GM21381 (cell line): Measurements from ENCODE around the gene MAB21L3.

ENCODE experiments used
- ATAC-seq: cut with Tn5 transposase; IDR thresholded peaks from one replicate; pipeline ENCODE4 v1.9.1; 2021; ENCODE audit warnings: mild to moderate bottlenecking, moderate library complexity; ENCODE audit not compliant: unreplicated experiment

The MAB21L3 gene

GRCh38 chr1:116110567-116111523, at the start of gene MAB21L3:
TSS of gene MAB21L3 (plus strand) at chr1:116111399. CDS start at chr1:116112616, 1,217 bp downstream.
- peak; percentile 53 for ATAC-seq

GRCh38 chr1:116062201-116062600, 49.0 kb upstream of the MAB21L3 start:
- ATAC-seq, result no peak

- ATAC-seq, result no peak
These were observed 46.6 kb upstream of the MAB21L3 start for GRCh38 chr1:116064616-116065015.

- no peak for ATAC-seq
These were observed 44.2 kb upstream of the MAB21L3 start for GRCh38 chr1:116066868-116067565.

- ATAC-seq, result no peak
These were observed 43.7 kb upstream of the MAB21L3 start for GRCh38 chr1:116067566-116067890.

- ATAC-seq, result no peak
These were observed 35.6 kb upstream of the MAB21L3 start for GRCh38 chr1:116075575-116075974.

- ATAC-seq, result no peak
These were observed 35.2 kb upstream of the MAB21L3 start for GRCh38 chr1:116075990-116076389.

- no peak for ATAC-seq
These were observed 34.4 kb upstream of the MAB21L3 start for GRCh38 chr1:116076831-116077230.

GRCh38 chr1:116078699-116079223, 32.4 kb upstream of the MAB21L3 start:
- no peak for ATAC-seq

- ATAC-seq, result no peak
These were observed 23.6 kb upstream of the MAB21L3 start for GRCh38 chr1:116087628-116088027.

- ATAC-seq, result no peak
These were observed 21.3 kb upstream of the MAB21L3 start for GRCh38 chr1:116089870-116090269.

- no peak for ATAC-seq
These were observed 20.1 kb upstream of the MAB21L3 start for GRCh38 chr1:116091083-116091482.

GRCh38 chr1:116092752-116093489, 18.3 kb upstream of the MAB21L3 start:
- no peak for ATAC-seq

- no peak for ATAC-seq
These were observed 16.2 kb upstream of the MAB21L3 start for GRCh38 chr1:116095027-116095426.

- ATAC-seq, result no peak
These were observed 15.1 kb upstream of the MAB21L3 start for GRCh38 chr1:116096013-116096618.

- no peak for ATAC-seq
These were observed 13.6 kb upstream of the MAB21L3 start for GRCh38 chr1:116097626-116098025.

GRCh38 chr1:116099379-116099778, 11.8 kb upstream of the MAB21L3 start:
- ATAC-seq, result no peak

GRCh38 chr1:116099919-116100318, 11.3 kb upstream of the MAB21L3 start:
- no peak for ATAC-seq

- ATAC-seq, result no peak
These were observed 6.5 kb upstream of the MAB21L3 start for GRCh38 chr1:116104667-116105066.

- ATAC-seq, result no peak
These were observed 5.2 kb upstream of the MAB21L3 start for GRCh38 chr1:116105996-116106395.

GRCh38 chr1:116106646-116107045, 4.6 kb upstream of the MAB21L3 start:
- no peak for ATAC-seq
